GM03348 (cell line): Measurements from ENCODE around the gene GRAMD2B.
"Not testable (repeated sequence)": the region's sequence is repeated elsewhere in the genome, so short reads cannot be mapped to it uniquely, and the experiment has no call there.

ENCODE experiments used
- DNase-seq: peaks from one replicate; pipeline ENCODE4 v3.0.0; 2012; ENCODE audit warnings: low spot score

GRAMD2B gene

GRCh38 chr5:126513703-126514102 lies 90.5 kb downstream of the GRAMD2B start:
- no peak for DNase-seq

GRCh38 chr5:126514131-126514557 lies 90.9 kb downstream of the GRAMD2B start:
- DNase-seq = no peak

- DNase-seq = no peak
These were observed 91.4 kb downstream of the GRAMD2B start for GRCh38 chr5:126514558-126515141.

DNA sequence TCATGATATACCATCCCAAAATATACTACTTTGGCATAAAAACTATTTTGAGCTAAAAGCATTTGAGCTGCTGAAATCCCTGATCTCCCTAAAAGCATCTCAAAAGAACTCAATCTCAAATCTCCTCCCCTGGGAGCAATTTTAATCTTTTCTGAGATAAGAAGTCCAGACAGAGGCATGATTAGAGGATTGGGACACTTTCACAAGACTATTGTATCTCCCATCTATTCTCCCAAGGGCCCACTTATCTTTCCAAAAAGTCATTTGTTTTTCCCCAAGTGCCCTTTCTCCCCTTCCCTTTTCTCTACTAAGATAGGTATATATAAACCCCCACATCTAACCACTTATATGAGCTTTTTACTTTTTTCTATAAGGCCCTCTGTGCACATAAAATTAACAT lies 92.1 kb downstream of the GRAMD2B start:
- DNase-seq = no peak

DNA sequence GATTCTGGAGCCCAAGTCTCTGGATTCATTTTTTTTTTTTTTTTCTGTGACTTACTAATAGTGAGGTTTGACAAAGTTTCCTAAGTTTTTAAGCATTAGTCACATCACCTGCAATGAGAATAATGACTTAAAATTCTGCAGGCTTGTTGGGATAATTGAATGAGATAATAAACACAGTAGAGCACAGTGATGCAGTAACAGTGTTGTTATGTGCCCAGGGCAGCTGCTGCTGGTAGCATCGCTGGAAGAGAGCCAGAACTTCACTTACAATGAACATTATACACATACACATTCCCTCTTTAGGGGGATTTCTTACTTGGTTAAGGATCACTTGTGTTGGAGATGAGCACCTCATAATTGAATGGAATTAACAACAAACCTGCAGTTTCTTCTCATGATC lies 92.9 kb downstream of the GRAMD2B start:
- DNase-seq = no peak

GRCh38 chr5:126516852-126517251 lies 93.6 kb downstream of the GRAMD2B start:
- no peak for DNase-seq

DNA sequence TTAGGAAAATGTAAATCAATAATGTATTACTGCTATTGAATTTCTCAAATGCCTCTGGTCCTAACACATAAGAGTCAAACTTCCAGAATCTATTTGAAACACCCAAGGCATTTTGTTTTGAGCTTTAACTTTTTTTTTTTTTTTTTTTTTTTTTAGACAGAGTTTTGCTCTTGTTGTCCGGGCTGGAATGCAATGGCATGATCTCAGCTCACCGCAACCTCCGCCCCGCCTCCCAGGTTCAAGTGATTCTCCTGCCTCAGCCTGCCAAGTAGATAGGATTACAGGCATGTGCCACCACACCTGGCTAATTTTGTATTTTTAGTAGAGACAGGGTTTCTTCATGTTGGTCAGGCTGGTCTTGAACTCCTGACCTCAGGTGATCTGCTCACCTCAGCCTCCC lies 96.0 kb downstream of the GRAMD2B start:
- not testable (repeated sequence) for DNase-seq

- peak; percentile 31 for DNase-seq
These were observed 96.7 kb downstream of the GRAMD2B start for GRCh38 chr5:126519637-126520592.

- DNase-seq = no peak
These were observed 97.4 kb downstream of the GRAMD2B start for GRCh38 chr5:126520593-126520953.

GRCh38 chr5:126521130-126521529 lies 97.9 kb downstream of the GRAMD2B start:
- DNase-seq = no peak

GRCh38 chr5:126523818-126524510 lies 100.8 kb downstream of the GRAMD2B start:
- DNase-seq = no peak

DNA sequence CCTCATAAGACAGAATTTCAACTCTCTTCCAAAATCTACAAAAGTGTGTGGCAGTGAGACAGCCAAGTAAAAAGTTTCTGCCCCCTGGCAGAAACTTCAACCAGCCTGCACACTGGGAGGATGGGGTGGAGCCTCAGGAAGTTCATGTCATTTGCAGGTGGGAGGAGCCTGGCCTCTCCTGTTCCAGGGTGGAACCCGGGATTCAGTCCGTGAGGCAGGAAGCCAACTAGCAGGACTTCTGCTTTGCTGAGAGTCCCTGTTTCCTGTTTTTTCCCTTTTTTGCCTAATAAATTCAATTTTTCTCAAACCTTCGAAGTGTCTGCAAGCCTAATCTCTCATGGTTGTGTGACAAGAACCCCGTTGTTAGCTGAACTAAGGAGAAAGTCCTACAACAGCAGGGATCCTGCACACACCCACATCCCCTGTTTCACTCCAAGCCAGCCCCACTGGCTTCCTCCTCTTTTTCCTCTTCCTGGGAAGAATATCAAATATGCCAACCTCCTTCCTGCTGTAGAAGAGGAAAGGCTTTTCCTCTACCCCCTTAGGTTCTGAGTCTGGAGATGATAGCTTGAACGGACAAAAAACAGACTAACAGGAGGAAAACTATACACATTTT lies 102.5 kb downstream of the GRAMD2B start:
- peak; percentile 25 for DNase-seq

- no peak for DNase-seq
These were observed 103.3 kb downstream of the GRAMD2B start for GRCh38 chr5:126526493-126526892.

GRCh38 chr5:126527158-126527557 lies 103.9 kb downstream of the GRAMD2B start:
- no peak for DNase-seq

GRCh38 chr5:126527892-126528291 lies 104.7 kb downstream of the GRAMD2B start:
- no peak for DNase-seq

- DNase-seq = no peak
These were observed 108.4 kb downstream of the GRAMD2B start for GRCh38 chr5:126531543-126532120.

DNA sequence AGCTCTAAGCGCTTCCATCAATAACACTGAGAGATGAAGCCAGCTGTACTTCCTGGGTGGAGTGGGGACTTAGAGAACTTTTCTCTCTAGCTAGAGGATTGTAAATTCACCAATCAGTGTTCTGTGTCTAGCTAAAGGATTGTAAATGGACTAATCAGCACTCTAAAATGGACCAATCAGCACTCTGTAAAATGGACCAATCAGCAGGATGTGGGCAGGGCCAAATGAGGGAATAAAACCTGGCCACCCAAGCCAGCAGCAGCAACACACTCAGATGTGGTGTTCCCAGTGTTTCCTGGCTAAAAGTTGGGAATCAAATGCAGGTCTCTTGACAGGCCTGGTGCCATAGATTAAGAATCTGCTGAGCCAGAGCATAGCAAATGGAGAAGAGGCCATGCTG lies 111.3 kb downstream of the GRAMD2B start:
- no peak for DNase-seq

DNA sequence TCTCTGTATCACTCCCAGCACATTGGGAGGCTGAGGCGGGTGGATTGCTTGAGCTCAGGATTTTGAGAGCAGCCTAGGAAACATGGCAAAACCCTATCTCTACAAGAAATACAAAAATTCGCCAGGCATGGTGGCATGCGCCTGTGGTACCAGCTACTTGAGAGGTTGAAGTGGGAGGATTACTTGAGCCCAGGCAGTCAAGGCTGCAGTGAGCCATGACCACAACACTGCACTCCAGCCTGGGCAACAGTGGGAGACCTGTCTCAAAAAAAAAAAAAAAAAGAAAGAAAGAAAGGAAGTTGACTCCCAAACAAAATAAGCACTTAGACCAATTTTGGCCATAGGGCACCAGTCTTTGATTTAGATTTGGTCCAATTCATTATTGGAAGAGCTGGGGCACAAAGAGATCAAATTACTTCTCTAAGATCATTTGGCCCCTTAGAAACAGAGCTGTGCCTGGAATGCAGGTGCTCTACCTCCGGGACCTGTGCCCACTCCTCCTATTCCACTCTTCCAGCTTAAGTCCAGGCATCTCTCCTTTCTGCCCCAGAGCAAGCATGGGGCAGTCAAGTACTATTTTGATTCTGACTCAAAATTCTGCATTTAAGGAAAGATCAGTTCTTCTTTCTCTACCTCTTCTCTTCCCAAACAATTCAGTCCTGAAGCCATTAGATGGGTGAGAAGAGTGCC lies 112.8 kb downstream of the GRAMD2B start:
- DNase-seq = no peak

DNA sequence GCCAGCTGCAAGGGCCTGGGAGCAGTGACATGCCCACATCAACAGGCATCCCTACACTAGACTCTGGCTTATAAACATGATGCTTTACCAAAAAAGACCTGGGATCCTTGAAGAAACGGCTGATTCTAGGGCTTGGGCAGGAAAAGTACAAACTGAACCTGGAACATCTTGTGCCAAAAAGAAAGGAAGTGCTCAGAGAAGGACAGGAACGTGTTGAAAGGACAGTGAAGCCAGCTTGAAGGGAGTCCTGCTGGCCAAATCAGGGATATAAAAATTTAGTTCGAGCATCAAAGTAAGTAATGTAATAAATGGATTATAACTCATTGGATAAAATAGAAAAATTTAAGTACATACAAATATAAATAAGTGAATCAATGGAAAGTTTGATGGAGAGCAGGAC lies 113.7 kb downstream of the GRAMD2B start:
- no peak for DNase-seq

- DNase-seq = no peak
These were observed 115.4 kb downstream of the GRAMD2B start for GRCh38 chr5:126538579-126538978.

DNA sequence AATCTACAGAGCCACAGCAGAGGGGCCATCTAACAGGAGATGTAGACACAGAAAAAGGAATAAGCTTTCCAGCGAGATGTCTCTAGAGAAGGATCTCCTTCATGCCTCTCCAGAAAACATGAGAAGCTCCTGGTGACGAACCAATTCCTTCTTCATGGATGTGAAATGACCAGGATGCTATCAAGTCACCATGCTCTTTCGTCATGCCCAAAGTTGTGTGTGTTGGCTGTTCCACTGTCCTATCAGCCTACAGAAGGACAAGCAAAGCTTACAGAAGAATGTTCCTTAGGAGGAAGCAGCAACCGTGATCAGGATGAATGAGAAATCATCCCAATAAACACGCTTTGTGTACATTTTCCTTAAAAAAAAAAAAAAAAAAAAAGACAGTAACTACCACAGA lies 117.4 kb downstream of the GRAMD2B start:
- DNase-seq = no peak

- DNase-seq = no peak
These were observed 119.2 kb downstream of the GRAMD2B start for GRCh38 chr5:126542441-126542840.
